ENCODE measurements around the gene RABIF.
"Not testable (repeated sequence)": the region's sequence is repeated elsewhere in the genome, so short reads cannot be mapped to it uniquely, and the experiment has no call there.

DNA sequence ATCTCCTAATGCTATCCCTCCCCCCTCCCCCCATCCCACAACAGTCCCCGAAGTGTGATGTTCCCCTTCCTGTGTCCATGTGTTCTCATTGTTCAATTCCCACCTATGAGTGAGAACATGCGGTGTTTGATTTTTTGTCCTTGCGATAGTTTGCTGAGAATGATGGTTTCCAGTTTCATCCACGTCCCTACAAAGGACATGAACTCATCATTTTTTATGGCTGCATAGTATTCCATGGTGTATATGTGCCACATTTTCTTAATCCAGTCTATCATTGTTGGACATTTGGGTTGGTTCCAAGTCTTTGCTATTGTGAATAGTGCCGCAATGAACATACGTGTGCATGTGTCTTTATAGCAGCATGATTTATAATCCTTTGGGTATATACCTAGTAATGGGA is 47.5 kb upstream of the RABIF start:
- TF ChIP-seq, protein P1, sequence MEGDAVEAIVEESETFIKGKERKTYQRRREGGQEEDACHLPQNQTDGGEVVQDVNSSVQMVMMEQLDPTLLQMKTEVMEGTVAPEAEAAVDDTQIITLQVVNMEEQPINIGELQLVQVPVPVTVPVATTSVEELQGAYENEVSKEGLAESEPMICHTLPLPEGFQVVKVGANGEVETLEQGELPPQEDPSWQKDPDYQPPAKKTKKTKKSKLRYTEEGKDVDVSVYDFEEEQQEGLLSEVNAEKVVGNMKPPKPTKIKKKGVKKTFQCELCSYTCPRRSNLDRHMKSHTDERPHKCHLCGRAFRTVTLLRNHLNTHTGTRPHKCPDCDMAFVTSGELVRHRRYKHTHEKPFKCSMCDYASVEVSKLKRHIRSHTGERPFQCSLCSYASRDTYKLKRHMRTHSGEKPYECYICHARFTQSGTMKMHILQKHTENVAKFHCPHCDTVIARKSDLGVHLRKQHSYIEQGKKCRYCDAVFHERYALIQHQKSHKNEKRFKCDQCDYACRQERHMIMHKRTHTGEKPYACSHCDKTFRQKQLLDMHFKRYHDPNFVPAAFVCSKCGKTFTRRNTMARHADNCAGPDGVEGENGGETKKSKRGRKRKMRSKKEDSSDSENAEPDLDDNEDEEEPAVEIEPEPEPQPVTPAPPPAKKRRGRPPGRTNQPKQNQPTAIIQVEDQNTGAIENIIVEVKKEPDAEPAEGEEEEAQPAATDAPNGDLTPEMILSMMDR (conservative IDR thresholded peaks at IDR 0.05; ENCODE audit: low read length) = not testable (repeated sequence)
- not testable (repeated sequence) for TF ChIP-seq EZH2phosphoT487 (IDR thresholded peaks at IDR 0.05; ENCODE audit: borderline replicate concordance, low read depth, low read length)

Measured in OCI-LY7 (cell line).